IPS DF 19.7 (cell line): ENCODE data around the gene REPS2.
A peak's percentile ranks its signal among the peaks of the same experiment; 100 is the strongest.

ENCODE experiments used
- DNase-seq: peaks from one replicate; pipeline ENCODE4 v3.0.0-alpha.2; 2013; ENCODE audit warnings: low read depth, low spot score

The REPS2 gene

GRCh38 chrX:17035111-17035510, 88.7 kb downstream of the REPS2 start:
- no peak for DNase-seq

- DNase-seq, result no peak
Measured at GRCh38 chrX:17036171-17036961, 89.9 kb downstream of the REPS2 start.

- DNase-seq, result no peak
Measured at GRCh38 chrX:17038277-17038676, 91.8 kb downstream of the REPS2 start.

GRCh38 chrX:17038681-17039161, 92.3 kb downstream of the REPS2 start:
- no peak for DNase-seq

GRCh38 chrX:17039826-17040225, 93.4 kb downstream of the REPS2 start:
- no peak for DNase-seq

GRCh38 chrX:17040711-17041110, 94.3 kb downstream of the REPS2 start:
- no peak for DNase-seq

GRCh38 chrX:17042037-17042436, 95.6 kb downstream of the REPS2 start:
- no peak for DNase-seq

- peak; percentile 33 for DNase-seq
Measured at GRCh38 chrX:17046478-17047097, 100.1 kb downstream of the REPS2 start.

GRCh38 chrX:17047224-17047623, 100.8 kb downstream of the REPS2 start:
- DNase-seq, result no peak

- DNase-seq, result no peak
Measured at GRCh38 chrX:17052210-17052609, 105.8 kb downstream of the REPS2 start.

GRCh38 chrX:17052793-17053192, 106.3 kb downstream of the REPS2 start:
- no peak for DNase-seq

- DNase-seq, result no peak
Measured at GRCh38 chrX:17053502-17053901, 107.0 kb downstream of the REPS2 start.

- no peak for DNase-seq
Measured at GRCh38 chrX:17056868-17057608, 110.6 kb downstream of the REPS2 start.

GRCh38 chrX:17062065-17062464, 115.6 kb downstream of the REPS2 start:
- no peak for DNase-seq

GRCh38 chrX:17065100-17065499, 118.6 kb downstream of the REPS2 start:
- DNase-seq, result no peak

GRCh38 chrX:17067534-17067933, 121.1 kb downstream of the REPS2 start:
- DNase-seq, result no peak

- no peak for DNase-seq
Measured at GRCh38 chrX:17072301-17072700, 125.8 kb downstream of the REPS2 start.

GRCh38 chrX:17072721-17073230, 126.3 kb downstream of the REPS2 start:
- no peak for DNase-seq

- no peak for DNase-seq
Measured at GRCh38 chrX:17075004-17075403, 128.5 kb downstream of the REPS2 start.

GRCh38 chrX:17077361-17077760, 130.9 kb downstream of the REPS2 start:
- DNase-seq, result no peak

GRCh38 chrX:17078031-17078720, 131.7 kb downstream of the REPS2 start:
- no peak for DNase-seq

GRCh38 chrX:17081511-17081910, 135.1 kb downstream of the REPS2 start:
- DNase-seq, result no peak
